ENCODE measurements around the gene ST6GAL1.

- no peak for TF ChIP-seq CTCF (IDR thresholded peaks at IDR 0.05)
- no peak for TF ChIP-seq POLR2A (IDR thresholded peaks at IDR 0.05)
Observed at GRCh38 chr3:186980989-186981388, 50.7 kb downstream of the ST6GAL1 start.

Data from gastroesophageal sphincter (tissue), 3 donors.